ENCODE data around the gene ALK.

- TF ChIP-seq POLR2A (IDR thresholded peaks at IDR 0.05) (no peak), CTCF (IDR thresholded peaks at IDR 0.05) (no peak)
These were observed 461.2 kb downstream of the ALK start for GRCh38 chr2:29460190-29460589.
